Sigmoid colon (tissue), 4 donors: ENCODE measurements around the gene EXOC6.

Source experiments
- POLR2A ChIP-seq, 2 donors: fragments of 450-650 bp; IDR thresholded peaks; one replicate each; pipeline ENCODE4 v1.6.1; 2016; ENCODE audit warnings: antibody characterized with exemption in 2 of 2, mild to moderate bottlenecking in 2 of 2, moderate library complexity in 2 of 2
- POLR2AphosphoS5 ChIP-seq, 4 donors: sonication (generic); formaldehyde crosslinking; IDR thresholded peaks; one replicate each; pipeline ENCODE4 v1.6.1; 2017; ENCODE audit warnings: antibody characterized with exemption in 4 of 4
- TF ChIP-seq, protein P1 (sequence below), 4 experiments: fragments of 450-650 bp in 3 of 4; fragments of 200-600 bp in 1 of 4; IDR thresholded peaks; one replicate each; pipeline ENCODE4 v1.5.1; 2016 to 2019; ENCODE audit warnings: antibody characterized with exemption in 4 of 4, mild to moderate bottlenecking in 3 of 4, moderate library complexity in 2 of 4

DNA sequence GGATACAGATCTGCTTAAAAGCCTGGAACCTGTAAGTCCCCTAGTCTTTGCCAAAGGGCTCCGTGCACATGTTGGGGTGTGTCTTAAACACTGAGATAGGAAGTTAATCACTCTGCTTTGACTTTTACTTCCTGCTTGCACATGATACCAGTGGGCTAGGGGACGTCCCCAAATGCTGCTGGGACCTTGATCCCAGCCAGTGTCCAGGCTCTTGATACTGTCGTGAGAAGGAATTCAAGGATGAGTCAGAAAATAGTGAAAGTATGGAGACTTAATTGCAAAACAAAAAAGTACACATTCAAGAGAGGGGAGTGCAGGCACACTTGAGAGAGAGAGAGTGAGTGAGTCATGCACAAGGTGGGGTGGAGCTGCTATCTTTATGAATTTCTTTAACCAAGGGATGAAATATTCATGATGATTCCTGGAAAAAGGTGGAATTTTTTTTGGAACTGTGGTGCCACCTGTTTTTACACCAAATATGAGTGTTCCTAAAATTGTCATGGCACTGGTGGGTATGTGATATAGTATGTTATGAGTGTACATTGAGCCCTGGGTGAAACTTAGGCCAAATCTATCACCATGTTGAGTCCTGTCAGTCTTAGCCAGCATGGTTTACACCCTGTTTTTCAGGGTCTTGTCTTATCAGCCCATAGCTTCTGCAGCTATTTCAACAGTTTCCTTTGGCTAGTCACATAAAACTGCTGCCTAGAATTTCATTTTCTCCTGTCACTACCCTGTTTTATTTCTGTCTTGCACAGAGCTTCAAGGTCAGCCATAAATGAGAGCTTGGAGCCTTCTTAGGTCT lies 123.9 kb downstream of the EXOC6 start:
- TF ChIP-seq, protein P1, sequence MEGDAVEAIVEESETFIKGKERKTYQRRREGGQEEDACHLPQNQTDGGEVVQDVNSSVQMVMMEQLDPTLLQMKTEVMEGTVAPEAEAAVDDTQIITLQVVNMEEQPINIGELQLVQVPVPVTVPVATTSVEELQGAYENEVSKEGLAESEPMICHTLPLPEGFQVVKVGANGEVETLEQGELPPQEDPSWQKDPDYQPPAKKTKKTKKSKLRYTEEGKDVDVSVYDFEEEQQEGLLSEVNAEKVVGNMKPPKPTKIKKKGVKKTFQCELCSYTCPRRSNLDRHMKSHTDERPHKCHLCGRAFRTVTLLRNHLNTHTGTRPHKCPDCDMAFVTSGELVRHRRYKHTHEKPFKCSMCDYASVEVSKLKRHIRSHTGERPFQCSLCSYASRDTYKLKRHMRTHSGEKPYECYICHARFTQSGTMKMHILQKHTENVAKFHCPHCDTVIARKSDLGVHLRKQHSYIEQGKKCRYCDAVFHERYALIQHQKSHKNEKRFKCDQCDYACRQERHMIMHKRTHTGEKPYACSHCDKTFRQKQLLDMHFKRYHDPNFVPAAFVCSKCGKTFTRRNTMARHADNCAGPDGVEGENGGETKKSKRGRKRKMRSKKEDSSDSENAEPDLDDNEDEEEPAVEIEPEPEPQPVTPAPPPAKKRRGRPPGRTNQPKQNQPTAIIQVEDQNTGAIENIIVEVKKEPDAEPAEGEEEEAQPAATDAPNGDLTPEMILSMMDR (IDR thresholded peaks at IDR 0.05), result no peak
- TF ChIP-seq POLR2A (IDR thresholded peaks at IDR 0.05), result no peak
- TF ChIP-seq POLR2AphosphoS5 (IDR thresholded peaks at IDR 0.05), result no peak
